Neuronal stem cell (in vitro differentiated cells): ENCODE measurements around the gene MYCL.

Source experiments
- DNase-seq: peaks from one replicate; pipeline ENCODE4 v3.0.0-alpha.2; 2013; ENCODE audit warnings: low spot score
- H2AFZ ChIP-seq: one replicate; pipeline ENCODE4 v1.6.1; 2013; ENCODE audit warnings: mild to moderate bottlenecking, low read length, inconsistent platforms
- H2AK5ac ChIP-seq: 2 replicates; pipeline ENCODE4 v1.6.1; 2013; ENCODE audit warnings: low read depth, mild to moderate bottlenecking, inconsistent platforms, low read length, moderate library complexity, mixed read lengths
- H2BK120ac ChIP-seq: 2 replicates; pipeline ENCODE4 v1.6.1; 2013; ENCODE audit warnings: low read depth, mild to moderate bottlenecking, inconsistent platforms, low read length, moderate library complexity, mixed read lengths
- H2BK12ac ChIP-seq: one replicate; pipeline ENCODE4 v1.6.1; 2013; ENCODE audit warnings: low read length, inconsistent platforms
- H2BK15ac ChIP-seq: 2 replicates; pipeline ENCODE4 v1.6.1; 2013; ENCODE audit warnings: mild to moderate bottlenecking, low read length, inconsistent platforms, mixed read lengths
- H2BK5ac ChIP-seq: one replicate; pipeline ENCODE4 v1.6.1; 2013; ENCODE audit warnings: inconsistent platforms, mild to moderate bottlenecking, low read length, moderate library complexity
- H3K14ac ChIP-seq: one replicate; pipeline ENCODE4 v1.6.1; 2013; ENCODE audit warnings: low read length, inconsistent platforms
- H3K18ac ChIP-seq: 2 replicates; pipeline ENCODE4 v1.6.1; 2013; ENCODE audit warnings: low read length, inconsistent platforms
- H3K23ac ChIP-seq: 2 replicates; pipeline ENCODE4 v1.6.1; 2013; ENCODE audit warnings: low read depth, mild to moderate bottlenecking, mixed read lengths, low read length, inconsistent platforms; ENCODE audit not compliant: poor library complexity
- H3K27ac ChIP-seq: replicated peaks from 3 replicates; pipeline ENCODE4 v1.5.1; 2013; ENCODE audit warnings: low read length, inconsistent platforms
- H3K27me3 ChIP-seq, 3 experiments: 2 replicates each; pipeline ENCODE4 v1.6.1; 2013; ENCODE audit warnings: low read length in 3 of 3, mild to moderate bottlenecking in 2 of 3, inconsistent platforms in 1 of 3, low read depth in 1 of 3, mixed read lengths in 1 of 3, moderate library complexity in 1 of 3; ENCODE audit not compliant: control insufficient read depth in 3 of 3, insufficient read depth in 3 of 3
- H3K36me3 ChIP-seq, 2 donors: replicated peaks in 1 of 2; 2 replicates each; pipeline ENCODE4 v1.6.1; 2013; ENCODE audit warnings: low read length in 2 of 2; ENCODE audit not compliant: control insufficient read depth in 2 of 2, insufficient read depth in 2 of 2
- H3K4ac ChIP-seq: 2 replicates; pipeline ENCODE4 v1.6.1; 2013; ENCODE audit warnings: inconsistent platforms, mild to moderate bottlenecking, low read length, moderate library complexity
- H3K4me1 ChIP-seq, 2 donors: 1 replicate in 1 of 2; 2 replicates in 1 of 2; pipeline ENCODE4 v1.6.1; 2013; ENCODE audit warnings: low read length in 2 of 2, low read depth in 1 of 2; ENCODE audit not compliant: control insufficient read depth in 2 of 2, insufficient read depth in 1 of 2
- H3K4me2 ChIP-seq: one replicate; pipeline ENCODE4 v1.6.1; 2013; ENCODE audit warnings: mild to moderate bottlenecking, low read length, inconsistent platforms; ENCODE audit not compliant: insufficient read depth, poor library complexity, severe bottlenecking
- H3K4me3 ChIP-seq, 2 donors: 2 replicates each; pipeline ENCODE4 v1.5.1; 2013; ENCODE audit warnings: low read length in 2 of 2, mild to moderate bottlenecking in 2 of 2, inconsistent platforms in 1 of 2, moderate library complexity in 1 of 2
- H3K79me1 ChIP-seq: one replicate; pipeline ENCODE4 v1.6.1; 2013; ENCODE audit warnings: low read depth, mild to moderate bottlenecking, inconsistent platforms, low read length, moderate library complexity
- H3K9ac ChIP-seq: one replicate; pipeline ENCODE4 v1.6.1; 2013; ENCODE audit warnings: mild to moderate bottlenecking, low read depth, low read length, inconsistent platforms; ENCODE audit not compliant: poor library complexity
- H3K9me3 ChIP-seq, 2 donors: replicated peaks in 1 of 2; 2 replicates each; pipeline versions ENCODE3 to v1.6.1; 2013; ENCODE audit warnings: low read length in 2 of 2, mild to moderate bottlenecking in 2 of 2, inconsistent platforms in 1 of 2, low read depth in 1 of 2, mixed read lengths in 1 of 2, moderate library complexity in 1 of 2; ENCODE audit not compliant: control insufficient read depth in 2 of 2, insufficient read depth in 1 of 2
- H4K8ac ChIP-seq: one replicate; pipeline ENCODE4 v1.6.1; 2013; ENCODE audit warnings: low read depth, mild to moderate bottlenecking, inconsistent platforms, low read length, moderate library complexity
- H4K91ac ChIP-seq: one replicate; pipeline ENCODE4 v1.6.1; 2013; ENCODE audit warnings: low read length, low read depth, mild to moderate bottlenecking, inconsistent platforms; ENCODE audit not compliant: poor library complexity
- WGBS, 2 donors: extraction: QIAGEN DNeasy Blood & Tissue Kit; methylation state at CpG; one replicate each; pipeline ENCODE4 v1.1.7; 2013; ENCODE audit warnings: missing lambda C conversion rate in 2 of 2, mixed read lengths in 1 of 2; ENCODE audit not compliant: insufficient read length in 2 of 2, insufficient replicate concordance in 1 of 2; ENCODE audit errors: extremely low coverage in 2 of 2; 5-methylcytosine and 5-hydroxymethylcytosine counted together

The MYCL gene

DNA sequence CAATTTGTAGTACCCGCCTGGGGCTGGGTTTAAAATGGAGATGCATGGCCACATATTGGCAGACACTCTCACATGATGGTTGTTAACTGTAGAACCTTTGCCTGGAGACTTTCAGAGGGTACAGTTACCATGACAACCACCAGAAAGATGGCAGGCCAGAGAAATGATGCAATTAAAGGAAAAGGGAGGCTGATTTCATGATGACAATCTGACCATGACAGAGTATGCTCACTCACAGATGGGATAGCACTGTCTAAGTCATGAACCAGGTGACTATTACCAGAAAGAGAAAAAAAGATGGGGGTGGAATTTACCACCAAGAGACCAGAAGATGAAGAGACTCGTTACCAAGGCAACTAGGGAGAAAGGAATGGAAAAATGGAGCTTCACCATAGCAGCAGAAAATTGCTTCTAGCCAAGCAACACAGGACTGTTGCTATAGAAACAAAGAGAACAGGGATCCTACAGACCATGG lies 14.9 kb downstream of the MYCL start:
- no peak overlapping the region for H3K9ac ChIP-seq
- no peak overlapping the region for H2BK5ac ChIP-seq
- H2BK15ac ChIP-seq = no peak overlapping the region
- no peaks in the 10 kb centered on the region for H3K9me3 ChIP-seq
- no peak overlapping the region for H4K8ac ChIP-seq
- no peak overlapping the region for H3K4me3 ChIP-seq
- H3K36me3 ChIP-seq = peaks cover 0 to 4% of the 10 kb centered on the region in 2 donors
- H2AK5ac ChIP-seq = no peak overlapping the region
- no peak for DNase-seq
- no peak overlapping the region for H3K4ac ChIP-seq
- no peak overlapping the region for H4K91ac ChIP-seq
- no CpG with 5 or more reads among the region's 2 CpGs for WGBS, 2 donors
- no peak overlapping the region for H3K4me2 ChIP-seq
- peak overlapping the region; percentile 14 for H2AFZ ChIP-seq
- H2BK12ac ChIP-seq = no peak overlapping the region
- no peak overlapping the region for H3K27ac ChIP-seq
- H3K27me3 ChIP-seq = no peaks in the 10 kb centered on the region
- H3K4me1 ChIP-seq = peaks cover 20 to 21% of the 10 kb centered on the region in 2 donors
- H3K79me1 ChIP-seq = peaks cover 2% of the 10 kb centered on the region
- no peak overlapping the region for H3K18ac ChIP-seq
- no peak overlapping the region for H3K14ac ChIP-seq
- no peak overlapping the region for H2BK120ac ChIP-seq
- H3K23ac ChIP-seq = no peak overlapping the region

DNA sequence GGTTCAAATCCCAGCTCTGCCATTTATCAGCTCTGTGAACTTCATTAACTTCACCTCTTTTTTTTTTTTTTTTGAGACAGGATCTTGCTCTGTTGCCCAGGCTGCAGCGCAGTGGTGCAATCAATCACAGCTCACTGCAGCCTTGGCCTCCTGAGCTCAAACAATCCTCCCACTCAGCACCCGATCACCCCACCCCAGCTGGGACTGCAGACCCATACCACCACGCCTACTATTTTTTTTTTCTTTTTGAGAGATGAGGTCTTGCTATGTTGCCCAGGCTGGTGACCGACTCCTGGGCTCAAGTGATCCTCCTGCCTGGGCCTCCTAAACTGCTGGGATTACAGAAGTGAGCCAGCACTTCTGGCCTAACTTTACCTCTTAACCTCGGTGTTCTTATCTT lies 16.2 kb downstream of the MYCL start:
- no peak overlapping the region for H2BK5ac ChIP-seq
- H2AFZ ChIP-seq = no peak overlapping the region
- no peak overlapping the region for H4K91ac ChIP-seq
- no peak overlapping the region for H2BK120ac ChIP-seq
- no peak overlapping the region for H3K27ac ChIP-seq
- DNase-seq = no peak
- no peaks in the 10 kb centered on the region for H3K27me3 ChIP-seq
- H3K14ac ChIP-seq = no peak overlapping the region
- peaks cover 0 to 9% of the 10 kb centered on the region in 2 donors for H3K36me3 ChIP-seq
- no CpG with 5 or more reads among the region's 5 CpGs for WGBS, 2 donors
- H3K23ac ChIP-seq = no peak overlapping the region
- H4K8ac ChIP-seq = no peak overlapping the region
- peaks cover 14 to 23% of the 10 kb centered on the region in 2 donors for H3K4me1 ChIP-seq
- no peak overlapping the region for H3K4ac ChIP-seq
- no peak overlapping the region for H2BK15ac ChIP-seq
- H2BK12ac ChIP-seq = no peak overlapping the region
- no peak overlapping the region for H3K4me3 ChIP-seq
- peaks cover 2% of the 10 kb centered on the region for H3K79me1 ChIP-seq
- no peak overlapping the region for H3K9ac ChIP-seq
- H3K4me2 ChIP-seq = no peak overlapping the region
- no peaks in the 10 kb centered on the region for H3K9me3 ChIP-seq
- no peak overlapping the region for H2AK5ac ChIP-seq
- H3K18ac ChIP-seq = no peak overlapping the region

DNA sequence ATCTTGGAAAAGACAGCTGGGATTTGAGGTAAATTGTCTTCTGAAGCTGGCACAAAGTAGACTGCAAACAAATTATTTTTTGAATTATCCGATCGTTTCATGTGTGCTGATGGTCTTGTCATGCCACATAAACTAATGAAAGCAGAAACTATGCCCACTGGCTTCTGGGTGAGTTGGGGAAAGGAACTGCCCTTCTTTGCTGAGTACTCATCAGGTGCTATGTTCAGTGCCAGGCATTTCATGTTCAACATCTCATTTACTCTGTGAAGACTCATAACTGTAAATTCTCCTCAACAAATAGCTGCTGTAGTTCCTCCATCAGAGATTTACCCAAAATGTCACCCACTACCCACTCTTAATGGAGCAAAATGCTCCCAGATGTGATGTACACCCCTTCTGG lies 19.6 kb downstream of the MYCL start:
- DNase-seq = no peak
- Histone ChIP-seq H3K9ac (no peak overlapping the region), H4K8ac (no peak overlapping the region), H3K27ac (no peak overlapping the region), H3K14ac (no peak overlapping the region), H2AFZ (no peak overlapping the region), H3K79me1 (peaks cover 4% of the 10 kb centered on the region), H3K27me3 (no peaks in the 10 kb centered on the region), H4K91ac (no peak overlapping the region), H3K18ac (no peak overlapping the region), H2BK5ac (no peak overlapping the region), H2BK12ac (no peak overlapping the region), H2BK120ac (no peak overlapping the region), H3K4me2 (peak overlapping the region; percentile 67), H3K4me3 (peak overlapping the region in 1 of 2 donors; percentile 65), H3K4me1 (peaks cover 14 to 17% of the 10 kb centered on the region in 2 donors), H3K36me3 (peaks cover 0 to 25% of the 10 kb centered on the region in 2 donors), H3K23ac (no peak overlapping the region), H2AK5ac (no peak overlapping the region), H3K4ac (no peak overlapping the region), H2BK15ac (no peak overlapping the region), H3K9me3 (no peaks in the 10 kb centered on the region)
- no CpG with 5 or more reads among the region's 2 CpGs for WGBS, 2 donors

DNA sequence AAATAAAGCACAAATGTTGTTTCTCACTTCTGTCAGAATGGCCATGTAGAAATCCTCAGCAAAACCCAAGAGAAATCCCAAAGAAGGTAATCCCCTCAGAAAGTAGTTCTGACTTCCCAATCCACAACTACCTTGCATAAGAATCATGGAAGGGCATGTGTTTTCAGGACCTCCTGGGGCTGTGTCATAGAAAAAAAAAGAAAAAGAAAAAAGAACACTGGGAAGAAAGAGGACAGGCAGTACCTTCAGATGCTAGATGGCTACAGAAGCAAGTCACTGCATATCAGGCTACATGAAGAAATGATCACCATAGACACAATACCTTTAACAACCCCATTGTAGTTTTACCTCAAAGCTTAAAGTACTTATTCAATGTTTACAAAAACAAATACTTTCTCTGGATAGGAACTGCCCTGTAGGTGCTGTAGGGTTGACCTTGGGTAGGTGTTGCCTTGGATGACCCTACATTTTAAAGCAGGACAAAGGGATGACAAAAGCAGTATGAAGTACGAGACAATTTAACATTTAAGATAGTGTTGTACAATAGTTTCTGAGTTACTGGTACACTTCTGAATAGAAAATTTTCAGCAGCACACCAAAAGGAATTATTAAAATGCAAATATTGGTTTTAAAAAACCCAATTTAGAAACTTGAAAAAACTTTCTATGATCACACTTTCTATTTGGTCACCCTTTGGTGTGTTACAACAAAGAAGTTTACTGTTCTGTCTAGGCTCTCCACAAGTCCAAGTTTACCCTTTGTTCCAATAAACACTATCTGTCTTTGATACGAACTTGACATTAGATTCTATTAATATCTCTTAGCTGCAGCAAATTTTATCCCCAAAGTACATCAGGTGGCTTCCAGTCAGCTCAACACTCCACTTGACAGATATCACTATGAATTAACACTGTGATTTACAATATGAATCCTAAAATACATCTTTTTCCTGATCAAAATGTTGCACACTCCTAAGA lies 23.4 kb downstream of the MYCL start:
- peaks cover 3% of the 10 kb centered on the region for H3K79me1 ChIP-seq
- H3K4me2 ChIP-seq = no peak overlapping the region
- no peak overlapping the region for H4K91ac ChIP-seq
- no peak overlapping the region for H3K18ac ChIP-seq
- no peak overlapping the region for H3K14ac ChIP-seq
- H2BK12ac ChIP-seq = no peak overlapping the region
- H3K4me3 ChIP-seq = no peak overlapping the region
- H2AK5ac ChIP-seq = no peak overlapping the region
- no CpG with 5 or more reads among the region's 2 CpGs for WGBS, 2 donors
- no peak overlapping the region for H2AFZ ChIP-seq
- no peak overlapping the region for H2BK120ac ChIP-seq
- peaks cover 0 to 4% of the 10 kb centered on the region in 2 donors for H3K9me3 ChIP-seq
- peaks cover 2 to 57% of the 10 kb centered on the region in 2 donors for H3K36me3 ChIP-seq
- no peak overlapping the region for H2BK15ac ChIP-seq
- H2BK5ac ChIP-seq = no peak overlapping the region
- no peak overlapping the region for H3K4ac ChIP-seq
- H4K8ac ChIP-seq = no peak overlapping the region
- no peaks in the 10 kb centered on the region for H3K27me3 ChIP-seq
- no peak overlapping the region for H3K27ac ChIP-seq
- H3K9ac ChIP-seq = no peak overlapping the region
- no peak for DNase-seq
- H3K4me1 ChIP-seq = peaks cover 7 to 9% of the 10 kb centered on the region in 2 donors
- no peak overlapping the region for H3K23ac ChIP-seq
